GM19452 (cell line): ENCODE data around the gene ANXA8L1.
"Not testable (repeated sequence)": the region's sequence is repeated elsewhere in the genome, so short reads cannot be mapped to it uniquely, and the experiment has no call there.

Experiments used
- ATAC-seq: cut with Tn5 transposase; IDR thresholded peaks from one replicate; pipeline ENCODE4 v1.9.1; 2021; ENCODE audit not compliant: unreplicated experiment

The ANXA8L1 gene

DNA sequence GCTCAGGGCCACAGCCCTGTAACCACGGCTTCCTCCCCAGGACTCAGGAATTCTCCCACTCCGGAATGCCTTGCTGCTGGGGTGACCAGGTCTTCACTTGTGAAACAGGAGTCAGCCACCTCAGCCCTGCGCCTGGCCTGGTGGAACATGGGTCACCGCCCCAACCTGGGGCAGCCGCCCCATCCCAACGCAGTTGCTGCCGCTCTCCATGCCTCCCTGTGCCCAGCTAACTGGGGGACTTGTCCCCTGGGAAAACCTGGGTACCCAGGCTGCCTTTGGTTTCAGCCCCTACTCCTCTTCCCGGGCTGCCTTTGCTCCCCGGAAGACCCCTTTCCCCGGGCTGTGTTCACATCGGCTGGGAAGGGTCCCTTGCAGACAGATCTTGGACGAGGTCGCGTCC lies 22.2 kb downstream of the ANXA8L1 start:
- ATAC-seq: not testable (repeated sequence)

DNA sequence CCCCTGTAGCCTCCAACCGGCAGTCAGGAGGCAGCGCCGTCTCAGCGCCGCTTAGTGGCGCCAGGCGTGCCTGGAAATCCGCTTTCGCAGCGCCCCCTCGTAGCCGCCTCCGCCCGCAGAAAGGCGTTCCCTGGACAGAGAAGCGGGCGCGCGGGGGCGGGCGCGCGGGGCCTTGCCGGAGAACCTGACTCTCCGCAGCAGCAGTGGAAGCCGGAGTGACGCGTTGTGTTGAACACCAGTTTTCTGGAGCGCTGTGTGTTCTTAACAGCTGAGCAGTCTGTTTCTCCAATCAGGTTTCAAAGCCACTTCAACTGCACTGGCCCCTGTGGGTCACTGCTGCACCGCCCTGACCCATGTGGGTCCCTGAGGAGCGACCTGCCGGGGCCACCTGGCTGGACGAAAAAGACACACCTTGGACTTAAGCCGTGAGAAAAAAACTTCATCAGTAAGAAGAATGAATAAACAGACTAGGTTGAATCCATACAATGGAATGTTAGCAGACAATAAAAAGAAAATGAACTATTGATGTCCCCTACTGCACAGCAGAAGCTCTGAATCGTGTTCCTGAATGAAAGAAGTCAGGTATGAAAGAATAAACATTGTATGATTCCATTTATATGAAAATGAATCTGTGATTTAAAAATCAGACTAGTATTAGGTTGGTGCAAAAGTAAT lies 22.8 kb downstream of the ANXA8L1 start:
- ATAC-seq: not testable (repeated sequence)

DNA sequence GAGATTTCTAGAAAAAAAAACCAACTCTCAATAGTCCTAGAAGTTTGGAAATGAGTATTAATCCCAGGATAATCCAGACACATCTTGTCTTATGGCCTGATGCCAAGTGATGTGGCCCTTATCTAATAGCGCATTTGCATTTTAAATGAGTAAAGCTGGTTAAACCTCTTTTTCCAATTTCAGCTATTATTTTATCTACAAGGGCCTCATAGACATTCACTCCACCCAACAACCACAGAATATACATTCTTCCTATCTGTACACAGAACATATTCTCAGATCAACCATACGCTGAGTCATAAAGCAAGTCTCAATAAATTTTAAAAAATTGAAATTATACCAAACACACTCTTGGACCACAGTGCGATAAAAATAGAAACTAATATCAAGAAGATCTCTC lies 34.0 kb downstream of the ANXA8L1 start:
- ATAC-seq: not testable (repeated sequence)

DNA sequence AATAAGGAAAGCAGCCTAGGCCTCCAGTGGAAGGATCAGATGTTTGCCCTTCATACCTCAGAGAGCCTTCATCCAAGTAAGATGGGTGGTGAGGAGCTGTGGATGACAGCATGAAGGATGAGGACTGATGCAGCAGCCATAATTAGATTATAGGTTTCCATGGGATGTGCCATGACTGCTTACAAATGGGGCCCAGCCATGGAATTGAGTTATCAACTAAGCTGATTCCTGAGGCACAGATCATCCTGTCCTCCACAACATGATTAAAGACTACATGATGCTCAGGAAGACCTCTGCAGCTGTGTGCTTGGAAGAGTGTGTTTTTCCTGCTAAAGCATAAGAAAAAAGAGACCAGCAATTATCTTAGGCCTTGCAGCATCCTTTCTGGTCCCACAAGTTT lies 35.5 kb downstream of the ANXA8L1 start:
- ATAC-seq: not testable (repeated sequence)

DNA sequence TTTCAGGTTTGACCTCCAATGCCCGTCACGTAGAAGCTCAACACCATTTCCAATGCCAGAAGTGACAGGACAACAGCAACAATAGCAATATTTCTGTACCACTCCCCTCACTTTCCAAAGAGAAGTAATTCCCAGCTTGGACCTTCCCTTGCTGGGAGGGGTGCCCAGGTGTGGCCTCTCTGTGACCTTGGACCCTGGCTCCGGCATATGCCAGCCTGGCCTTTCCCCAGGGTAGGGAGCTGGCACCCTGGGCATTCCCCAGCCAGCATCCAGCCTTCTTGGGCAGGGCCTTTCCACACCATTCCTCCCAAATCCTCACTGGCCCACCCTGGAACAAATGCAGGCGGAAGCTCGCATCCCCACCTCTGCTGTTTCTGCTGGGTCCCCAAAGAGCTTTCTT lies 37.1 kb downstream of the ANXA8L1 start:
- ATAC-seq: not testable (repeated sequence)

DNA sequence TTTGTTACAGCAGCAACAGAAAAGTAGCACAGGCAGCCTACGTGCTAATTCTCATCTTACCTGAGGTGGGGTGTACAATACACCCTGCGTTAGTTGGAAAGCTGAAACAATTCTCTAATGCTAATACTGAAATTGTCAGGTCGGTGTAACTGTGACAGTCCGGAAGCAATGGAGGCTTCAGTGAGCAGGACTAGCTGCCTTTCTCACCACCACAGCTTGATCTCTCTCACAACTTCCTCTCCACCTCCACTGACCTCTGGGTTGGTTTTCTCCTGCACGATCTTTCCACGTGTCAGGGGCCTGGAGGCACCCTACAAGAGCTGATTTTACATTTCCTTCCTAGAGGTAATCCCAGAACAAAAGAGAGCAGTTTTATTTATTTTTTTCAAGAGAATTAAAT lies 39.7 kb downstream of the ANXA8L1 start:
- ATAC-seq: not testable (repeated sequence)

DNA sequence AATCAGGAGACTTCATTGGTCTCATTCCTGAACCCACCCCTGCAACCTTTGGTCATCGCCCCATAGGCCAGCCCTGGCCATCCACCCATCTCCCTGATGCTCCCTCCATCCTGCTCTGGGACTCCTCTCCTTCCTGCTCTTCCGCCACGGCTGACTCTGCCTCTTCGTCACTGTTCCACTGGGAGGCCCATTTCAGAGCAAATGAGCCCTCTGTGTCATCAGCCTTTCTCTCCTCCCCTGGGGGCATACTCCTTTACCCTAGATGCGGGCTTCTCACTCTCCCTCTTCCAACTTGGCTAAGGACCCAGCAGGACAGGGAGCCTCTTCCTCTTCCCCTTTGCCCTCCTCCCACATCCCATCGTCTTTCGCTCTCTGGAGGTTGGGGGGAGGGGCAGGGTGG lies 42.7 kb downstream of the ANXA8L1 start:
- not testable (repeated sequence) for ATAC-seq

DNA sequence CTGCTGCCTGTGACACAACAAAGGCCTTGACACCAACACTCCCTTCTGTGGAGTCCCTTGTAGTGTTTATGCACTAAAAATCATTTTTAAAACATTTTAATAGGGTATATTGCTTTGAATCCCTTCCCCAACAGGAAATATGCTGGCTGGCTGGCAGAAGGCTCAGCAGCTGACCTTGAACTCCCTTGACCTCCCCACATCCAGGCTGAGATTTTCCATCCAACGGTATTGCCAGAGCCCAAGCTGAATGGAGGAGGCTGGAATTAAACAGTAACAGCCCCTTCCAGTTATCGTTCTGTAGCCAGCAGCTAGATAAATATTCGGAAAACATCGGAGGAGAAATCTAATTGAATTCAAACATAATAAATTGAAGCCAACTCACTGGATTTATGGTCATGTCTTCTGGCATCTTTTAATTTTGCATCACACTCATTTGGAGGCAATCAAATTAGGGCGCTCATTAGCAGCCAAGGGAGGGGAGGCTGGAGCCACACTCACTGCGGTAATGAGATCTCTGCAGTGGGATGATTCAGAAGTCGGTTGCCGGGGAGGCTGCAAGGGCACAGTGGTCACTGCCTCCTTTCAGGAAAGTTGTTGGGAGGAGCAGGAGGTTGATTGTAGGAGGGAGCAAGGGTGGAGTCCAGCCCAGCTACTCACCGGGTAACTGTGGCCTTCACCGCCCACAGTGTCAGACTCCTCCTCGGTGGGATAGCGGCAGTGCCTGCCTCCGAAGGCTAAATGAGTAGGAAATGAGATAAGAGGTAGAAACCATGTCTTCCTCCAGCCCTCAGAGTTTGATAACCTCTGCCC lies 44.2 kb downstream of the ANXA8L1 start:
- not testable (repeated sequence) for ATAC-seq

DNA sequence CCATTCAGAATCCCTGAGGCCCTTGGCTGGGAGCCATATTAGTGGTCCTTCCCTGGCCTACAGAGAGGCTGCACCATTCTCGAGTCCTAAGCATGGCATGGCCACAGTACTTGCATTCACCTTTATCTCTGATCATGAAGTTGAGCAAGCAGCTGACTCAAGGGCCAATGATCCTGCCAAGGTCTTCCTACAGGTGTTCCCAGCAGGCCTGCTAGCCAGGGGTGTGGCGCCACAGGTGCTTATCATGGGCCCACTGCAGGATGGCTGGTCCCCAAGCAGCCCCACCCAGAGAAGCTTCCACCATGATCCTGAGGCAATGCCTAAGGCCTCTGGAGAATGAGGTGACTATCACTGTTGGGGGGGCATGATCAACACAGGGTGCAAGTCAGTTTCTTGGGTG lies 48.0 kb downstream of the ANXA8L1 start:
- not testable (repeated sequence) for ATAC-seq

DNA sequence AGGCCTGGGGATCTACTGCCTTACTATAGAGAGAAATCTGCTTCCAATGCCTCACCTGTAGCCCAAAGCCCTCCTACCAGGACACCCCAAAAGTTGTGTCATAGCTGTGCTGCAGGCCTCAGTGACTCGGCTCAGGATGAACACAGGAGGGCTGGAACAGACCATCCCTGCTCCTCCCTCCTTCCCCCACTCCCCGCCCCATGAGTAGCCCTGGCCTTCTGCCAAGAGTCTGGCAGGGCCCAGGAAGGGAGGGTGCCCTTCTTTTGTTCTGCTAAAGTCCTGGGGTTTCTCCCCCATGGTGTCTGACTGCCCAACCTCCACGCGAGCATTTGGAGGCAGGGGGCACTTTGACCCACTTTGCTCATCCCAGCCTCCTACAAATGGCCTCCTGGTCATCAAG lies 65.4 kb downstream of the ANXA8L1 start:
- ATAC-seq: not testable (repeated sequence)
